HEK293 (cell line): ENCODE results near the gene DYNLT4.
A peak's percentile ranks its signal among the peaks of the same experiment; 100 is the strongest.

Source experiments
- BCL11A ChIP-seq: fragments of 450-650 bp; formaldehyde crosslinking; IDR thresholded peaks from 2 replicates; pipeline ENCODE4 v1.5.1; 2016; ENCODE audit warnings: low read depth, missing biosample characterization, missing genetic modification characterization
- KLF7 ChIP-seq: fragments of 450-650 bp; formaldehyde crosslinking; IDR thresholded peaks from 2 replicates; pipeline ENCODE4 v1.5.1; 2016; ENCODE audit warnings: missing biosample characterization, missing genetic modification characterization, borderline replicate concordance
- YY1 ChIP-seq: fragments of 450-650 bp; formaldehyde crosslinking; IDR thresholded peaks from 2 replicates; pipeline ENCODE4 v1.5.1; 2018; ENCODE audit warnings: missing biosample characterization, missing genetic modification characterization
- ZFP41 ChIP-seq: fragments of 450-650 bp; formaldehyde crosslinking; IDR thresholded peaks from 2 replicates; pipeline ENCODE4 v1.5.1; 2016; ENCODE audit warnings: missing biosample characterization, missing genetic modification characterization, borderline replicate concordance
- ZNF114 ChIP-seq: fragments of 450-650 bp; formaldehyde crosslinking; IDR thresholded peaks from 2 replicates; pipeline ENCODE4 v1.5.0; 2017; ENCODE audit warnings: missing biosample characterization, missing genetic modification characterization
- ZNF239 ChIP-seq: fragments of 450-650 bp; formaldehyde crosslinking; IDR thresholded peaks from 2 replicates; pipeline ENCODE4 v1.5.1; 2016; ENCODE audit warnings: missing biosample characterization, missing genetic modification characterization
- ZNF350 ChIP-seq: fragments of 450-650 bp; formaldehyde crosslinking; IDR thresholded peaks from 2 replicates; pipeline ENCODE4 v1.5.0; 2017; ENCODE audit warnings: missing biosample characterization, mild to moderate bottlenecking, missing genetic modification characterization
- ZNF404 ChIP-seq: fragments of 450-650 bp; formaldehyde crosslinking; IDR thresholded peaks from 2 replicates; pipeline ENCODE4 v1.5.1; 2017; ENCODE audit warnings: missing biosample characterization, missing genetic modification characterization
- ZNF510 ChIP-seq: fragments of 450-650 bp; formaldehyde crosslinking; IDR thresholded peaks from 2 replicates; pipeline ENCODE4 v1.5.1; 2018; ENCODE audit warnings: mild to moderate bottlenecking, missing genetic modification characterization, missing biosample characterization; ENCODE audit not compliant: insufficient replicate concordance
- ZNF626 ChIP-seq: fragments of 450-650 bp; sonication (Bioruptor Pico); formaldehyde crosslinking; IDR thresholded peaks from 2 replicates; pipeline ENCODE4 v1.5.1; 2018; ENCODE audit warnings: missing biosample characterization, missing genetic modification characterization, inconsistent platforms
- ZNF843 ChIP-seq: fragments of 450-650 bp; formaldehyde crosslinking; IDR thresholded peaks from 2 replicates; pipeline ENCODE4 v1.5.1; 2016; ENCODE audit warnings: missing biosample characterization, missing genetic modification characterization
- TF ChIP-seq, protein P1 (sequence below): fragments of 450-650 bp; formaldehyde crosslinking; IDR thresholded peaks from 2 replicates; pipeline ENCODE4 v1.5.1; 2016; ENCODE audit warnings: missing biosample characterization, missing genetic modification characterization

GRCh38 chr1:44807364-44808062 lies 362 bp upstream of the DYNLT4 start:
- TF ChIP-seq ZNF350 (tag by site-specific recombination) (no peak), ZNF843 (tag by site-specific recombination) (0 out of 2 replicates have a peak, but pooled peaks have one; percentile 10), ZNF404 (tag by site-specific recombination) (no peak), ZNF510 (tag by site-specific recombination) (no peak), KLF7 (no peak), ZFP41 (tag by site-specific recombination) (no peak), ZNF626 (no peak), BCL11A (no peak), YY1 (tag by site-specific recombination) (no peak), ZNF239 (tag by site-specific recombination) (no peak), ZNF114 (tag by site-specific recombination) (no peak)
- TF ChIP-seq, protein P1, sequence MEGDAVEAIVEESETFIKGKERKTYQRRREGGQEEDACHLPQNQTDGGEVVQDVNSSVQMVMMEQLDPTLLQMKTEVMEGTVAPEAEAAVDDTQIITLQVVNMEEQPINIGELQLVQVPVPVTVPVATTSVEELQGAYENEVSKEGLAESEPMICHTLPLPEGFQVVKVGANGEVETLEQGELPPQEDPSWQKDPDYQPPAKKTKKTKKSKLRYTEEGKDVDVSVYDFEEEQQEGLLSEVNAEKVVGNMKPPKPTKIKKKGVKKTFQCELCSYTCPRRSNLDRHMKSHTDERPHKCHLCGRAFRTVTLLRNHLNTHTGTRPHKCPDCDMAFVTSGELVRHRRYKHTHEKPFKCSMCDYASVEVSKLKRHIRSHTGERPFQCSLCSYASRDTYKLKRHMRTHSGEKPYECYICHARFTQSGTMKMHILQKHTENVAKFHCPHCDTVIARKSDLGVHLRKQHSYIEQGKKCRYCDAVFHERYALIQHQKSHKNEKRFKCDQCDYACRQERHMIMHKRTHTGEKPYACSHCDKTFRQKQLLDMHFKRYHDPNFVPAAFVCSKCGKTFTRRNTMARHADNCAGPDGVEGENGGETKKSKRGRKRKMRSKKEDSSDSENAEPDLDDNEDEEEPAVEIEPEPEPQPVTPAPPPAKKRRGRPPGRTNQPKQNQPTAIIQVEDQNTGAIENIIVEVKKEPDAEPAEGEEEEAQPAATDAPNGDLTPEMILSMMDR (tag by site-specific recombination), result no peak
